Adipocyte (in vitro differentiated cells): ENCODE data around the gene SRPK2.

Source experiments
- DNase-seq: peaks from one replicate; pipeline ENCODE4 v3.0.0-alpha.2; 2015; ENCODE audit warnings: low read depth
- H3K27me3 ChIP-seq: replicated peaks from 2 replicates; pipeline ENCODE4 v1.7.0; 2013; ENCODE audit warnings: mild to moderate bottlenecking, low read length, moderate library complexity; ENCODE audit not compliant: control insufficient read depth, insufficient read depth
- H3K36me3 ChIP-seq: 2 replicates; pipeline ENCODE4 v1.7.0; 2013; ENCODE audit warnings: low read length, mild to moderate bottlenecking, moderate library complexity; ENCODE audit not compliant: control insufficient read depth, insufficient read depth, severe bottlenecking
- H3K4me1 ChIP-seq: 2 replicates; pipeline ENCODE4 v1.7.0; 2013; ENCODE audit warnings: mild to moderate bottlenecking, low read length, moderate library complexity; ENCODE audit not compliant: control insufficient read depth, insufficient read depth
- H3K4me3 ChIP-seq: 2 replicates; pipeline ENCODE4 v1.7.0; 2013; ENCODE audit warnings: mild to moderate bottlenecking, low read length, moderate library complexity
- H3K9ac ChIP-seq: 2 replicates; pipeline ENCODE4 v1.7.0; 2013; ENCODE audit warnings: mild to moderate bottlenecking, low read length, moderate library complexity
- H3K9me3 ChIP-seq: 2 replicates; pipeline ENCODE4 v1.7.0; 2013; ENCODE audit warnings: mild to moderate bottlenecking, low read length, moderate library complexity; ENCODE audit not compliant: control insufficient read depth

The SRPK2 gene

GRCh38 chr7:105141068-105141467 is 247.7 kb downstream of the SRPK2 start:
- Histone ChIP-seq H3K4me1 (peaks cover 13% of the 10 kb centered on the region), H3K9me3 (no peaks in the 10 kb centered on the region), H3K9ac (no peak overlapping the region), H3K27me3 (no peaks in the 10 kb centered on the region), H3K36me3 (peaks cover 41% of the 10 kb centered on the region), H3K4me3 (no peak overlapping the region)
- DNase-seq, result peak; percentile 48

DNA sequence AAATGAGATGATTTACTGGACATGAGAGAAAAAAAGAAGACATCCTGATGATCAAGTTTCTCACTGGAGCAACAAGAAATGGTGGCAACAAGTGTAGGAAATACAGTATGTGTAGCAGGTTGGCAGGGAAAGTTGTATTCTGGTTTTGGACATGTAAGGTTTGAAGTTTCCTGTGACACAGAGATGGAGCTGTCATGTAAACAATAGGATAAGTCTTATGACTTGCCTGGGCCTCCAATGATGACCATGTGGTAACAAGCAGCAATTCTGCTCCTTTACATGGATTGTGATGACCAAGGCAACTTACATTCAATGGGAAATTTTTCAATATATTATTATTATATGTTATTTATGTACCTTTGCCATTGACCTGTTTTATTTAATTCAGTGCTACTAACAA is 249.3 kb downstream of the SRPK2 start:
- DNase-seq, result no peak
- H3K36me3 ChIP-seq, result peaks cover 37% of the 10 kb centered on the region
- H3K4me1 ChIP-seq, result peaks cover 15% of the 10 kb centered on the region
- H3K9me3 ChIP-seq, result no peaks in the 10 kb centered on the region
- H3K4me3 ChIP-seq, result no peak overlapping the region
- H3K27me3 ChIP-seq, result no peaks in the 10 kb centered on the region
- H3K9ac ChIP-seq, result no peak overlapping the region

- Histone ChIP-seq H3K4me3 (no peak overlapping the region), H3K27me3 (no peaks in the 10 kb centered on the region), H3K4me1 (peaks cover 15% of the 10 kb centered on the region), H3K9me3 (no peaks in the 10 kb centered on the region), H3K36me3 (peaks cover 34% of the 10 kb centered on the region), H3K9ac (no peak overlapping the region)
- DNase-seq, result no peak
These were observed 250.8 kb downstream of the SRPK2 start for GRCh38 chr7:105137898-105138297.

DNA sequence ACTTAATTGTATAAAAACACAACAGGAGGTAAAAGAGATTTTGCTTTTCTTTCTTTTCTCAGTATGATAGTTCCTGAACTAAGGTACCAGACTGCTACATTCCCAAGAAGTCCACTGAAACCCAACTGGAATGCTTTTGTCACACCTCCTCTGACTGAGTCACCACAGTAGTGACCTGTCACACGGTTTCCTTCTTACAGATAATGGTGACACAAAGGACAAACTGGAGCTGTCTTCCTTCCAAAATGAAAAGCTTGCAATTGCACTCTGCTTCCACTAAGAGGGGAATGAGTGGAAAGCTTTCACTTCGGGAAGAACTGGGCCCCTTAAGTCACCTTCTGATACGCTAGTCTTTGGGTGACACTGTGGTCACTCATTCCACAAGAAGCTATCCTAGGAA is 252.5 kb downstream of the SRPK2 start:
- Histone ChIP-seq H3K27me3 (no peaks in the 10 kb centered on the region), H3K4me3 (no peak overlapping the region), H3K36me3 (peaks cover 37% of the 10 kb centered on the region), H3K9me3 (no peaks in the 10 kb centered on the region), H3K4me1 (peaks cover 11% of the 10 kb centered on the region), H3K9ac (no peak overlapping the region)
- peak; percentile 10 for DNase-seq

DNA sequence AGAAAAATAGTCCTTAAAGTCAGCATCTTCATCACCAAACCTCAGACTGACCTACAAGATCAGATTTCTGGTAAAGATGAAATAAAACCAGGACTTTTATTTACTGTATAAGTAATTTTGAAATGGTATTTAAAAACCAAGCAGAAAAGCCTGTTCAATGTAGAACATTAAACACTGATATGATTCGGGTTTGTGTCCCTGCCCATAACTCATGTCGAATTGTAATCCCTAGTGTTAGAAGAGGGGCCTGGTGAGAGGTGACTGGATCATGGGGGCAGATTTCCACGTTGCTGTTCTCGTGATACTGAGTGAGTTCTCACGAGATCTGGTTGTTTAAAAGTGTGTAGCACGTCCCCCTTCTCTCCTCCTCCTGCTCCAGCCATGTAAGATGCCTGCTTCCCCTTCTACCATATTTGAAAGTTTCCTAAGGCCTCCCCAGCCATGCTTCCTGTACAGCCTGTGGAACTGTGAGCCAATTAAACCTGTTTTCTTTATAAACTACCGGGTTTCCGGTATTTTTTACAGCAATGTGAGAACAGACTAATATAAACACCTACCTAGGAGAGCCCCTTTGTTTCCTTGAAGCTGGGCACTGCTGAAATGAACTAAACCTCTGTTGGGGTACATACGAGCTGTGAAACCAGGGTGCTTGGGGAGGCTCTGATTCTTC is 254.6 kb downstream of the SRPK2 start:
- Histone ChIP-seq H3K4me3 (no peak overlapping the region), H3K36me3 (peaks cover 34% of the 10 kb centered on the region), H3K9ac (no peak overlapping the region), H3K27me3 (no peaks in the 10 kb centered on the region), H3K9me3 (no peaks in the 10 kb centered on the region), H3K4me1 (peaks cover 11% of the 10 kb centered on the region)
- no peak for DNase-seq

GRCh38 chr7:105133358-105133757 is 255.4 kb downstream of the SRPK2 start:
- H3K9ac ChIP-seq, result no peak overlapping the region
- DNase-seq, result no peak
- peaks cover 11% of the 10 kb centered on the region for H3K4me1 ChIP-seq
- H3K9me3 ChIP-seq, result no peaks in the 10 kb centered on the region
- no peaks in the 10 kb centered on the region for H3K27me3 ChIP-seq
- peaks cover 30% of the 10 kb centered on the region for H3K36me3 ChIP-seq
- no peak overlapping the region for H3K4me3 ChIP-seq

DNA sequence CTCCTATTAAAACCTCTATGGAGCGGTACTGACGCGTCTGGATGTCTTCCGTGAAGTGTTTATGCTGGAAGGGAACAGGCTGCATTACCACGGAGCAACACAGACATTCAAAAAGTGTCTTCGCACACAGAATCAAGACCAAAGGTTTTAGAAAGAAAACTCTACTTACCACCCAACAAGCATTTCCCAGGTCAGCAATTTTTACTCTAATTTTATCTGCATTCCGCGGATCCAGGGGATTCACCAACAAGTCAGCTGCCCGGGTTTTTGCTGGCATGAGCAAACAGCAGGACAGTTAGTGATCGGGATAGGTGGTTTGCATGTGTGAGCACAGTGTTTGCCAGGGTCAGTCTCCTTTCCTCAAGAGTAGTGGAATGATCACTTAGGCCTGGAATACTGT is 255.9 kb downstream of the SRPK2 start:
- Histone ChIP-seq H3K4me1 (peaks cover 11% of the 10 kb centered on the region), H3K4me3 (no peak overlapping the region), H3K27me3 (no peaks in the 10 kb centered on the region), H3K36me3 (peaks cover 25% of the 10 kb centered on the region), H3K9me3 (no peaks in the 10 kb centered on the region), H3K9ac (no peak overlapping the region)
- no peak for DNase-seq

- Histone ChIP-seq H3K9me3 (no peaks in the 10 kb centered on the region), H3K36me3 (peaks cover 22% of the 10 kb centered on the region), H3K4me3 (no peak overlapping the region), H3K27me3 (no peaks in the 10 kb centered on the region), H3K9ac (no peak overlapping the region), H3K4me1 (peaks cover 11% of the 10 kb centered on the region)
- DNase-seq, result no peak
These were observed 256.4 kb downstream of the SRPK2 start for GRCh38 chr7:105132335-105132734.

DNA sequence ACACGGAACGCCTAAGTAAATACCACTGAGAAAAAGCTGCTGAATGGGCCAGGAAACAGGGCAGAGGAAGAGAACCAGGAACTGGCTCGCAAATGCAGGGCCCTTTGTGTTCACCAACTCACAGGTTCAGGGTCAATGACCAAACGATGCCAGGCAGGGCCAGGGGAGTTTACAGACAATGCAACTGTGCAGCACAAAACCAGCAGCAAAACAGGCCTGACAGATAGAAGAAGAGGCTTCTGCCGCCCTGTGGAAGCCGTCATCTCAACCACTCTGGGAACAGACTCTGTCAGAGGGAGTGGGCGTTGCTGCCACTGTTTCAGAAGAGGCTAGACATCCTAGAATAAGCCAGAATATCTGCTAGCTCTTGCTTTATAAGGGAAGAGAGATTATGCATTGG is 256.8 kb downstream of the SRPK2 start:
- no peak for DNase-seq
- no peak overlapping the region for H3K4me3 ChIP-seq
- peaks cover 21% of the 10 kb centered on the region for H3K36me3 ChIP-seq
- no peaks in the 10 kb centered on the region for H3K27me3 ChIP-seq
- H3K4me1 ChIP-seq, result peaks cover 11% of the 10 kb centered on the region
- H3K9ac ChIP-seq, result no peak overlapping the region
- no peaks in the 10 kb centered on the region for H3K9me3 ChIP-seq

- Histone ChIP-seq H3K27me3 (no peaks in the 10 kb centered on the region), H3K9me3 (no peaks in the 10 kb centered on the region), H3K4me1 (peaks cover 3% of the 10 kb centered on the region), H3K9ac (no peak overlapping the region), H3K36me3 (peaks cover 25% of the 10 kb centered on the region), H3K4me3 (no peak overlapping the region)
- no peak for DNase-seq
These were observed 257.6 kb downstream of the SRPK2 start for GRCh38 chr7:105131033-105131656.

DNA sequence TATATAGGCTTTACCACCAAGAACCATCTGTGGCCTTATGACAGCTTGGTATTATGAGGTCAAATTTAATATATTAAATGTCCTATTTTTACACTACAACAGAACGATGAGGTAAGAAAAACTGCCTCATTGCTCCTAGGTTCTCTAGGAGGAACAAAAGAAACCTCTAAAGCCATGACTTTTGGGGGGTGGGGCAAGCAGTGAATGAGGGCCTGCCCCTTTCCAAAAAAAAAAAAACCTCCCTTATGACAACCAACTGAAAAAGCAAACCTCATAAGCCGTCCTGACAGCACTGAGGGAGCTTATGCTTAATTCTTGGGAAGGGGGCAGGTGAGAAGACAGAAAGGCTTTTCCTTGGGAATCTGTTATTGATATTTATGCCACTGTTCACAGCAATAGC is 258.1 kb downstream of the SRPK2 start:
- DNase-seq, result no peak
- no peaks in the 10 kb centered on the region for H3K9me3 ChIP-seq
- H3K4me1 ChIP-seq, result no peaks in the 10 kb centered on the region
- H3K4me3 ChIP-seq, result no peak overlapping the region
- H3K27me3 ChIP-seq, result no peaks in the 10 kb centered on the region
- H3K36me3 ChIP-seq, result peaks cover 31% of the 10 kb centered on the region
- no peak overlapping the region for H3K9ac ChIP-seq

DNA sequence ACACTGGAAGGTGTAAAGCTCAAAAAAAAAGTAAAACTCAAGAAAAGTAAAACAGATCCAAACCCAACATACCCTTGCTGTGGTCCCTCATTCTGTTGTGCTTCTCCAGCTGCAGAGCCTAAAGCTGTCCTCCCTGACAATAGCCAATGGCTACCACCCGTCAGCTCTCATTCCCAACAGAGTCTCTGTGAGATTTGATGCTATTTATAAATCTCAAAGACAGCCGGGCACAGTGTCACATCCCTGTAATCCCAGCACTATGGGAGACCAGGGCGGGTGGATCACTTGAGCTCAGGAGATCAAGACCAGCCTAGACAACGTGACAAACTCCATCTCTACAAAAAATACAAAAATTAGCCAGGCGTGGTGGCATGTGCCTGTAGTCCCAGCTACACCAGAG is 258.7 kb downstream of the SRPK2 start:
- Histone ChIP-seq H3K9ac (no peak overlapping the region), H3K9me3 (no peaks in the 10 kb centered on the region), H3K4me3 (no peak overlapping the region), H3K36me3 (peaks cover 36% of the 10 kb centered on the region), H3K4me1 (no peaks in the 10 kb centered on the region), H3K27me3 (no peaks in the 10 kb centered on the region)
- no peak for DNase-seq
